Trophoblast cell (in vitro differentiated cells and primary cell): ENCODE measurements around the gene PSMB3. TPM values are rescaled to one million over a fixed set of nuclear protein-coding genes. Genes with fewer than 3 reads are reported as not detected.

ENCODE experiments used
- DNase-seq, 2 donors: peaks; one replicate each; pipeline ENCODE4 v3.0.0-alpha.2; 2016
- H2AFZ ChIP-seq: 2 replicates; pipeline ENCODE4 v1.6.1; 2013; ENCODE audit warnings: low read length, moderate library complexity, mild to moderate bottlenecking; ENCODE audit not compliant: insufficient read depth, poor library complexity
- H2AK5ac ChIP-seq: 2 replicates; pipeline ENCODE4 v1.6.1; 2013; ENCODE audit warnings: mild to moderate bottlenecking, low read length
- H2BK120ac ChIP-seq: 2 replicates; pipeline ENCODE4 v1.6.1; 2013; ENCODE audit warnings: low read length, mild to moderate bottlenecking, moderate library complexity; ENCODE audit not compliant: insufficient read depth, poor library complexity
- H2BK12ac ChIP-seq: 2 replicates; pipeline ENCODE4 v1.6.1; 2013; ENCODE audit warnings: mild to moderate bottlenecking, low read length, moderate library complexity
- H2BK5ac ChIP-seq: 2 replicates; pipeline ENCODE4 v1.6.1; 2013; ENCODE audit warnings: low read length, low read depth, moderate library complexity, mild to moderate bottlenecking; ENCODE audit not compliant: poor library complexity
- H3K14ac ChIP-seq: 2 replicates; pipeline ENCODE4 v1.6.1; 2013; ENCODE audit warnings: mild to moderate bottlenecking, low read length
- H3K18ac ChIP-seq: 2 replicates; pipeline ENCODE4 v1.6.1; 2013; ENCODE audit warnings: mild to moderate bottlenecking, low read length
- H3K23ac ChIP-seq: 2 replicates; pipeline ENCODE4 v1.6.1; 2013; ENCODE audit warnings: low read length
- H3K27ac ChIP-seq: 2 replicates; pipeline ENCODE4 v1.5.1; 2013; ENCODE audit warnings: low read depth, mild to moderate bottlenecking, inconsistent platforms, low read length, moderate library complexity
- H3K27me3 ChIP-seq: 2 replicates; pipeline ENCODE4 v1.6.1; 2013; ENCODE audit warnings: inconsistent platforms, mild to moderate bottlenecking, low read length, moderate library complexity; ENCODE audit not compliant: insufficient read depth
- H3K36me3 ChIP-seq, 2 experiments: 1 replicate in 1 of 2; 2 replicates in 1 of 2; pipeline ENCODE4 v1.6.1; 2013; ENCODE audit warnings: low read length in 2 of 2, mild to moderate bottlenecking in 2 of 2, moderate library complexity in 1 of 2; ENCODE audit not compliant: insufficient read depth in 2 of 2, control insufficient read depth in 1 of 2
- H3K4ac ChIP-seq: 2 replicates; pipeline ENCODE4 v1.6.1; 2013; ENCODE audit warnings: low read depth, mild to moderate bottlenecking, low read length, moderate library complexity
- H3K4me1 ChIP-seq, 2 experiments: 1 replicate in 1 of 2; 2 replicates in 1 of 2; pipeline ENCODE4 v1.6.1; 2013; ENCODE audit warnings: low read length in 2 of 2, mild to moderate bottlenecking in 2 of 2, moderate library complexity in 1 of 2; ENCODE audit not compliant: insufficient read depth in 2 of 2, control insufficient read depth in 1 of 2
- H3K4me2 ChIP-seq: 2 replicates; pipeline ENCODE4 v1.6.1; 2013; ENCODE audit warnings: inconsistent platforms, mild to moderate bottlenecking, low read length, moderate library complexity
- H3K4me3 ChIP-seq: 2 replicates; pipeline ENCODE4 v1.5.1; 2013; ENCODE audit warnings: mild to moderate bottlenecking, low read depth, low read length, inconsistent platforms
- H3K79me1 ChIP-seq: one replicate; pipeline ENCODE4 v1.6.1; 2013; ENCODE audit warnings: low read length
- H3K79me2 ChIP-seq: 2 replicates; pipeline ENCODE4 v1.6.1; 2013; ENCODE audit warnings: low read length, mild to moderate bottlenecking; ENCODE audit not compliant: control insufficient read depth, insufficient read depth, poor library complexity
- H3K9ac ChIP-seq: 2 replicates; pipeline ENCODE4 v1.6.1; 2013; ENCODE audit warnings: mild to moderate bottlenecking, low read length
- H3K9me3 ChIP-seq: 2 replicates; pipeline ENCODE4 v1.6.1; 2013; ENCODE audit warnings: low read depth, mild to moderate bottlenecking, control low read depth, inconsistent platforms, low read length; ENCODE audit not compliant: insufficient read depth
- H4K12ac ChIP-seq: 2 replicates; pipeline ENCODE4 v1.6.1; 2013; ENCODE audit warnings: low read depth, mild to moderate bottlenecking, low read length, moderate library complexity
- H4K8ac ChIP-seq: 2 replicates; pipeline ENCODE4 v1.6.1; 2013; ENCODE audit warnings: low read depth, mild to moderate bottlenecking, low read length, moderate library complexity
- H4K91ac ChIP-seq: one replicate; pipeline ENCODE4 v1.6.1; 2013; ENCODE audit warnings: low read depth, mild to moderate bottlenecking, low read length, moderate library complexity
- WGBS: extraction: QIAGEN DNeasy Blood & Tissue Kit; methylation state at CpG from one replicate; pipeline ENCODE4 v1.1.7; 2013; ENCODE audit warnings: missing lambda C conversion rate; ENCODE audit not compliant: insufficient read length, insufficient coverage; ENCODE audit errors: extremely low coverage; 5-methylcytosine and 5-hydroxymethylcytosine counted together
- polyA plus RNA-seq: library from polyadenylated mRNA; stranded (reverse); fragments of 200-250 nt; gene quantifications from 2 replicates; pipeline ENCODE4 v1.2.3, GENCODE V29; 2013

Gene PSMB3
- 299 and 301 TPM in 2 replicates for polyA plus RNA-seq

DNA sequence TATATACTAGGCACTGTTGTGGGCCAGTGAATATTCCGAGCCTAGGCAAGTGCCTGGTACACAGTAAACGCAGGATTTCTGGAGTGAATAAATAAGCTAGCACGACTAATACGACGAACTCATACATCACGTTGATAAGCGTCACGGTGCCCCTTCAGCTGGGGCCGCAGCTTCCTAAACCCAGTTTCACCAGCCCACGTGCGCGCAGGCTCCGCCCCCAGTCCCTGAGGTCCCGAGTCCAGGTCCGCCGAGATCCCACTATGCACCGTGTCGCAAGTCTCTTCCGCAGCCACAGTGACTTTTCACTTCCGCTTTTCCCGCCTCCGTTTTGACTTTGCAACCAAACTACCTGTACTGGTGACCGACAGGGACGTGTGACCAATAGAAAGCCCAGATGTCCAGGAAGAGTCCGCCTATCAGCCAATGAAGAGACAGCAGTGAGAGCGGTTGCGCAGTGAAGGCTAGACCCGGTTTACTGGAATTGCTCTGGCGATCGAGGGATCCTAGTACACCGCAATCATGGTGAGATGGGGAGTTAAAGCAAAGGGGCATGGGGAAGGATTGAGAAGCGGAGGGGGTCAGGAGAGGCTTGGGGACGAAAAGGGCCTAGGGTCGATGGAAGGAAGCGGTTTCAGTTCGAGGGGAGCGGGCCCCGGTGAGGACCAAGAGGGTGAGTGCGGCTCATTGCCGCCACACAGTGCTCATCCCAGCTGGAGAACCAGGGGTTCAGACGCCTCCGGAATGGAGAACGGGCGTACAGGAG, at the start of gene PSMB3:
TSS of gene PSMB3 (plus strand) at position 434 of the 763 bp plus-strand sequence. CDS start at position 520, 86 bp downstream.
- DNase-seq = peak; percentile 100
- peaks cover 20 to 25% of the 10 kb centered on the region in 2 experiments for H3K36me3 ChIP-seq
- H3K4me2 ChIP-seq = peak within 1 kb of the TSS; percentile 94
- no peaks in the 10 kb centered on the region for H3K27me3 ChIP-seq
- H4K12ac ChIP-seq = peak within 1 kb of the TSS; percentile 68
- peak within 1 kb of the TSS; percentile 98 for H3K9ac ChIP-seq
- H2AFZ ChIP-seq = peak within 1 kb of the TSS; percentile 67
- peak within 1 kb of the TSS; percentile 68 for H4K91ac ChIP-seq
- peaks cover 30% of the 10 kb centered on the region for H3K79me1 ChIP-seq
- peak within 1 kb of the TSS; percentile 38 for H3K27ac ChIP-seq
- peak within 1 kb of the TSS; percentile 79 for H3K14ac ChIP-seq
- H4K8ac ChIP-seq = peak within 1 kb of the TSS; percentile 90
- peak within 1 kb of the TSS; percentile 66 for H3K4ac ChIP-seq
- H3K4me3 ChIP-seq = peak within 1 kb of the TSS; percentile 94
- peaks cover 22% of the 10 kb centered on the region for H3K79me2 ChIP-seq
- H2BK12ac ChIP-seq = no peak within 1 kb of the TSS
- no CpG with 5 or more reads among the region's 44 CpGs for WGBS
- peak within 1 kb of the TSS; percentile 67 for H2AK5ac ChIP-seq
- H3K9me3 ChIP-seq = no peaks in the 10 kb centered on the region
- H3K18ac ChIP-seq = peak within 1 kb of the TSS; percentile 42
- H2BK5ac ChIP-seq = peak within 1 kb of the TSS; percentile 32
- peaks cover 7 to 11% of the 10 kb centered on the region in 2 experiments for H3K4me1 ChIP-seq
- H3K23ac ChIP-seq = no peak within 1 kb of the TSS
- H2BK120ac ChIP-seq = peak within 1 kb of the TSS; percentile 63

DNA sequence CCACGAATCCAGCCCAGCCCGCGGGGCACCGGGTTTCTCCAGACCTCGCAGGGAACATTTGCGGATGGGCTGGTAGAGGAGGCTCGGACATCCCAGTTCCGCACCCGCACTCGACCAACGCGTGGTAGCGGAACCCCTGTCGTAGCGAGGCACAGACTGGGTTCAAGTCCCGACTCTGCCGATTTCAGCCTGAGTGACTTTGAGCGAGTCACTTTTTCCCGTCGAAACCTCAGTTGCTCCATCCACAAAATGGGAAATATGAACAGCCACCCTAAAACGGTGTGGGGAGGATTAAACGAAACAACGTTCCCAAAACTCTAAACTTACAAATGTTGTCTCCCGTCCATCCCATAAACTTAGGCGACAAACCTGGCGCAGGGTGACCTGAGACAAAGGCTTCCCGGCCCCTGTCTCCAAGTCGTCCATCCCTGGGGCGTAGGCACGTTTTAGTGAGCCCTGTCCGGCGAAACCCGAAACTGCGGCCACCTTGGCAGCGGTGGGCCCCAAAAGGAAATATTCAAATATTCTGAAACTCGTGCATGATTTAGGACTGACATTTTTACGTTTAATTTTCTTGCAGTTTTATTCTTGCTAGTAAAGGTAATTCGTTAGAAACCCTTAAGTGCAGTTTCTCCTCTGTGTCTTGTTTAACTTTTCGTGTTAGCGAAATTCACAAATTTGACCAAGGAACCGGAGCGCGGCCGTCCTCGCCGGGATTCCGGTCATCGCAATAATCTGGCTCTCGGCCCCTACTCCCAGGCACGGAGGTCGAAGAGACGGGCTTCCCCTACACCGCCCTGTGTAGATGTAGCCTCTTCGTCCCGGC, 49.4 kb upstream of the PSMB3 start:
- H2BK12ac ChIP-seq = peak overlapping the region; percentile 20
- H3K27ac ChIP-seq = no peak overlapping the region
- H3K4me2 ChIP-seq = peak overlapping the region; percentile 71
- WGBS = no CpG with 5 or more reads among the region's 55 CpGs
- H2AFZ ChIP-seq = peak overlapping the region; percentile 57
- peaks cover 30% of the 10 kb centered on the region for H3K79me1 ChIP-seq
- H2BK120ac ChIP-seq = peak overlapping the region; percentile 14
- peaks cover 6% of the 10 kb centered on the region for H3K79me2 ChIP-seq
- no peak for DNase-seq
- peaks cover 5 to 6% of the 10 kb centered on the region in 2 experiments for H3K36me3 ChIP-seq
- H3K4me3 ChIP-seq = peak overlapping the region; percentile 67
- H3K18ac ChIP-seq = no peak overlapping the region
- H3K4me1 ChIP-seq = peaks cover 20 to 38% of the 10 kb centered on the region in 2 experiments
- H3K9ac ChIP-seq = no peak overlapping the region
- H2BK5ac ChIP-seq = no peak overlapping the region
- peaks cover 3% of the 10 kb centered on the region for H3K27me3 ChIP-seq
- H4K91ac ChIP-seq = peak overlapping the region; percentile 32
- H3K14ac ChIP-seq = peak overlapping the region; percentile 46
- peak overlapping the region; percentile 39 for H4K12ac ChIP-seq
- peak overlapping the region; percentile 55 for H4K8ac ChIP-seq
- H3K9me3 ChIP-seq = no peaks in the 10 kb centered on the region
- H3K4ac ChIP-seq = no peak overlapping the region
- H2AK5ac ChIP-seq = no peak overlapping the region
- no peak overlapping the region for H3K23ac ChIP-seq

- Histone ChIP-seq H3K23ac (no peak overlapping the region), H2BK5ac (peak overlapping the region; percentile 75), H4K91ac (peak overlapping the region; percentile 98), H3K9me3 (no peaks in the 10 kb centered on the region), H3K27me3 (peaks cover under 1% of the 10 kb centered on the region), H3K4ac (peak overlapping the region; percentile 87), H3K18ac (peak overlapping the region; percentile 97), H3K4me2 (peak overlapping the region; percentile 71), H4K12ac (peak overlapping the region; percentile 61), H2BK120ac (peak overlapping the region; percentile 67), H3K4me3 (peak overlapping the region; percentile 61), H3K79me1 (peaks cover 30% of the 10 kb centered on the region), H3K79me2 (peaks cover 6% of the 10 kb centered on the region), H4K8ac (peak overlapping the region; percentile 79), H3K14ac (peak overlapping the region; percentile 93), H2AK5ac (peak overlapping the region; percentile 66), H2AFZ (peak overlapping the region; percentile 78), H3K27ac (no peak overlapping the region), H3K36me3 (peaks cover 5 to 6% of the 10 kb centered on the region in 2 experiments), H3K4me1 (peaks cover 20 to 35% of the 10 kb centered on the region in 2 experiments), H2BK12ac (peak overlapping the region; percentile 86), H3K9ac (no peak overlapping the region)
- peak; percentile 75 to 79 for DNase-seq
- WGBS = no CpG with 5 or more reads among the region's 50 CpGs
These were observed 48.6 kb upstream of the PSMB3 start for GRCh38 chr17:38703742-38704605.
